Fibroblast of lung (primary cell): ENCODE measurements around the gene C5orf15. TPM values are rescaled to one million over a fixed set of nuclear protein-coding genes. Genes with fewer than 3 reads are reported as not detected.

Experiments used
- DNase-seq, 2 donors: peaks; one replicate each; pipeline versions ENCODE4 v3.0.0 to v3.0.0-alpha.2; 2010; ENCODE audit warnings: low read depth in 2 of 2
- H2AFZ ChIP-seq: 2 replicates; pipeline ENCODE4 v1.5.1; 2012; ENCODE audit warnings: low read length, control low read depth, inconsistent platforms
- H3K27ac ChIP-seq: 2 replicates; pipeline ENCODE4 v1.5.1; 2011; ENCODE audit warnings: low read length, control low read depth; ENCODE audit not compliant: insufficient read depth
- H3K27me3 ChIP-seq: 2 replicates; pipeline ENCODE4 v1.5.1; 2011; ENCODE audit warnings: mild to moderate bottlenecking, low read length; ENCODE audit not compliant: control insufficient read depth, insufficient read depth
- H3K36me3 ChIP-seq: 2 replicates; pipeline ENCODE4 v1.5.1; 2011; ENCODE audit warnings: low read length; ENCODE audit not compliant: control insufficient read depth, insufficient read depth
- H3K4me1 ChIP-seq: 2 replicates; pipeline ENCODE4 v1.5.1; 2011; ENCODE audit warnings: low read length; ENCODE audit not compliant: control insufficient read depth, insufficient read depth; ENCODE audit errors: extremely low read depth
- H3K4me2 ChIP-seq: 2 replicates; pipeline ENCODE4 v1.5.1; 2011; ENCODE audit warnings: low read length, control low read depth; ENCODE audit not compliant: insufficient read depth; ENCODE audit errors: extremely low read depth
- H3K4me3 ChIP-seq, 4 experiments: fragments of 200-600 bp in 1 of 4; sonication (generic) in 1 of 4; replicated peaks in 1 of 4; 2 replicates each; pipeline ENCODE4 v1.5.1; 2011 to 2016; ENCODE audit warnings: low read length in 4 of 4, low read depth in 3 of 4, mild to moderate bottlenecking in 3 of 4, control low read depth in 2 of 4, inconsistent platforms in 1 of 4, mixed read lengths in 1 of 4; ENCODE audit not compliant: insufficient read depth in 1 of 4; ENCODE audit errors: control extremely low read depth in 1 of 4
- H3K79me2 ChIP-seq: 2 replicates; pipeline ENCODE4 v1.5.1; 2012; ENCODE audit warnings: mild to moderate bottlenecking, low read length, inconsistent platforms; ENCODE audit not compliant: control insufficient read depth, insufficient read depth
- H3K9ac ChIP-seq: 2 replicates; pipeline ENCODE4 v1.5.1; 2011; ENCODE audit warnings: mild to moderate bottlenecking, low read length, control low read depth; ENCODE audit not compliant: insufficient read depth
- H3K9me3 ChIP-seq: 2 replicates; pipeline ENCODE4 v1.5.1; 2012; ENCODE audit warnings: low read depth, low read length; ENCODE audit not compliant: control insufficient read depth, insufficient read depth
- H4K20me1 ChIP-seq: 2 replicates; pipeline ENCODE4 v1.5.1; 2011; ENCODE audit warnings: low read length; ENCODE audit not compliant: control insufficient read depth, insufficient read depth; ENCODE audit errors: extremely low read depth
- CTCF ChIP-seq, 2 donors: IDR thresholded peaks in 1 of 2; conservative IDR thresholded peaks in 1 of 2; 1 replicate in 1 of 2; 2 replicates in 1 of 2; pipeline ENCODE4 v1.5.1; 2011 to 2012; ENCODE audit warnings: low read length in 2 of 2, control low read depth in 1 of 2, inconsistent platforms in 1 of 2, low read depth in 1 of 2, mild to moderate bottlenecking in 1 of 2
- EZH2 ChIP-seq: IDR thresholded peaks from 2 replicates; pipeline ENCODE4 v1.5.1; 2012; ENCODE audit warnings: low read length, control low read depth, mild to moderate bottlenecking; ENCODE audit errors: missing control alignments
- polyA plus RNA-seq, 2 donors: library from polyadenylated mRNA; depleted of rRNA in 1 of 2; stranded (reverse) in 1 of 2; unstranded in 1 of 2; fragments of >200 nt; gene quantifications; 2 replicates each; pipeline ENCODE4 v1.2.1, GENCODE V29; 2011 to 2012; ENCODE audit warnings: missing spikeins in 1 of 2
- total RNA-seq: library from RNA; depleted of rRNA; stranded (reverse); fragments of >200 nt; gene quantifications from 2 replicates; pipeline ENCODE4 v1.2.1, GENCODE V29; 2014

The C5orf15 gene
- total and polyA plus RNA-seq, 2 donors (not counting 1 experiment from before 2014, with no cell fraction given) = 43.1 to 111 TPM

- peaks cover 4% of the 10 kb centered on the region for H4K20me1 ChIP-seq
- peaks cover 68% of the 10 kb centered on the region for H3K79me2 ChIP-seq
- H3K9me3 ChIP-seq = no peaks in the 10 kb centered on the region
- no peak overlapping the region for H3K4me3 ChIP-seq
- H3K36me3 ChIP-seq = peaks cover 13% of the 10 kb centered on the region
- peaks cover 16% of the 10 kb centered on the region for H3K4me1 ChIP-seq
- TF ChIP-seq EZH2 = no peak
- no peak for TF ChIP-seq CTCF (conservative IDR thresholded peaks at IDR 0.05 in 1 of 2, IDR thresholded peaks at IDR 0.05 in 1 of 2; ENCODE audit: low read depth in 1 of 2, low read length in 2 of 2)
- no peaks in the 10 kb centered on the region for H3K27me3 ChIP-seq
- H3K27ac ChIP-seq = no peak overlapping the region
- H3K4me2 ChIP-seq = no peak overlapping the region
- no peak for DNase-seq
- no peak overlapping the region for H3K9ac ChIP-seq
- no peak overlapping the region for H2AFZ ChIP-seq
Observed at GRCh38 chr5:133991171-133991910, 22.9 kb upstream of the C5orf15 start.

GRCh38 chr5:133990396-133990795, 22.0 kb upstream of the C5orf15 start:
- H3K4me3 ChIP-seq = no peak overlapping the region
- DNase-seq = no peak
- H3K79me2 ChIP-seq = peaks cover 59% of the 10 kb centered on the region
- no peak overlapping the region for H2AFZ ChIP-seq
- H3K4me2 ChIP-seq = no peak overlapping the region
- peaks cover 4% of the 10 kb centered on the region for H4K20me1 ChIP-seq
- H3K27ac ChIP-seq = no peak overlapping the region
- no peaks in the 10 kb centered on the region for H3K27me3 ChIP-seq
- no peaks in the 10 kb centered on the region for H3K9me3 ChIP-seq
- peaks cover 9% of the 10 kb centered on the region for H3K4me1 ChIP-seq
- peaks cover 15% of the 10 kb centered on the region for H3K36me3 ChIP-seq
- no peak for TF ChIP-seq EZH2
- no peak for TF ChIP-seq CTCF (conservative IDR thresholded peaks at IDR 0.05 in 1 of 2, IDR thresholded peaks at IDR 0.05 in 1 of 2; ENCODE audit: low read depth in 1 of 2, low read length in 2 of 2)
- H3K9ac ChIP-seq = no peak overlapping the region

- no peaks in the 10 kb centered on the region for H3K9me3 ChIP-seq
- H3K27me3 ChIP-seq = no peaks in the 10 kb centered on the region
- H3K79me2 ChIP-seq = peaks cover 30% of the 10 kb centered on the region
- no peaks in the 10 kb centered on the region for H3K4me1 ChIP-seq
- no peak overlapping the region for H3K4me2 ChIP-seq
- H2AFZ ChIP-seq = no peak overlapping the region
- H3K4me3 ChIP-seq = no peak overlapping the region
- H3K9ac ChIP-seq = no peak overlapping the region
- no peak overlapping the region for H3K27ac ChIP-seq
- peaks cover 18% of the 10 kb centered on the region for H3K36me3 ChIP-seq
- peaks cover 2% of the 10 kb centered on the region for H4K20me1 ChIP-seq
- TF ChIP-seq EZH2 (no peak), CTCF (conservative IDR thresholded peaks at IDR 0.05 in 1 of 2, IDR thresholded peaks at IDR 0.05 in 1 of 2; ENCODE audit: low read depth in 1 of 2, low read length in 2 of 2) (no peak)
- no peak for DNase-seq
Observed at GRCh38 chr5:133985540-133986180, 17.2 kb upstream of the C5orf15 start.
